Keratinocyte (primary cell): ENCODE measurements around the gene OR51V1. TPM values are rescaled to one million over a fixed set of nuclear protein-coding genes. Genes with fewer than 3 reads are reported as not detected.

Experiments used
- DNase-seq: peaks from one replicate; pipeline ENCODE4 v3.0.0-alpha.2; 2011; ENCODE audit warnings: low read depth, missing footprints, low spot score
- FAIRE-seq: peaks from 2 replicates; lab custom pipeline; 2011; peaks lifted over from hg19 to GRCh38; lab: Jason Lieb, UNC
- H2AFZ ChIP-seq: 2 replicates; pipeline ENCODE4 v1.6.0; 2012; ENCODE audit warnings: low read length, control low read depth, inconsistent platforms; ENCODE audit not compliant: control insufficient read depth
- H3K27ac ChIP-seq: 2 replicates; pipeline ENCODE4 v1.5.1; 2011; ENCODE audit warnings: low read length; ENCODE audit not compliant: control insufficient read depth, insufficient read depth
- H3K27me3 ChIP-seq: 3 replicates; pipeline ENCODE4 v1.6.0; 2011; ENCODE audit warnings: low read length; ENCODE audit not compliant: control insufficient read depth, insufficient read depth; ENCODE audit errors: extremely low read depth
- H3K36me3 ChIP-seq, 2 experiments: 2 replicates in 1 of 2; 3 replicates in 1 of 2; pipeline ENCODE4 v1.5.1; 2011; ENCODE audit warnings: low read length in 2 of 2, mild to moderate bottlenecking in 1 of 2; ENCODE audit not compliant: control insufficient read depth in 2 of 2, insufficient read depth in 2 of 2; ENCODE audit errors: extremely low read depth in 1 of 2
- H3K4me1 ChIP-seq: 3 replicates; pipeline ENCODE4 v1.5.1; 2011; ENCODE audit warnings: low read length; ENCODE audit not compliant: control insufficient read depth, insufficient read depth; ENCODE audit errors: extremely low read depth
- H3K4me2 ChIP-seq: 3 replicates; pipeline ENCODE4 v1.6.0; 2011; ENCODE audit warnings: low read depth, low read length; ENCODE audit not compliant: control insufficient read depth, insufficient read depth; ENCODE audit errors: extremely low read depth
- H3K4me3 ChIP-seq, 3 experiments: fragments of 200-600 bp in 1 of 3; sonication (generic) in 1 of 3; 2 replicates in 2 of 3; 3 replicates in 1 of 3; pipeline ENCODE4 v1.5.1; 2011 to 2016; ENCODE audit warnings: low read length in 3 of 3, mild to moderate bottlenecking in 3 of 3, control low read depth in 2 of 3, inconsistent platforms in 1 of 3, low read depth in 1 of 3, mixed read lengths in 1 of 3, mixed run types in 1 of 3, moderate library complexity in 1 of 3; ENCODE audit not compliant: control insufficient read depth in 2 of 3, insufficient read depth in 2 of 3; ENCODE audit errors: extremely low read depth in 1 of 3
- H3K79me2 ChIP-seq: 2 replicates; pipeline ENCODE4 v1.6.0; 2012; ENCODE audit warnings: low read length; ENCODE audit not compliant: control insufficient read depth, insufficient read depth
- H3K9ac ChIP-seq: 3 replicates; pipeline ENCODE4 v1.6.0; 2011; ENCODE audit warnings: low read length; ENCODE audit not compliant: control insufficient read depth, insufficient read depth; ENCODE audit errors: extremely low read depth
- H3K9me1 ChIP-seq: 3 replicates; pipeline ENCODE4 v1.6.0; 2011; ENCODE audit warnings: low read length; ENCODE audit not compliant: control insufficient read depth, insufficient read depth; ENCODE audit errors: extremely low read depth
- H3K9me3 ChIP-seq: 2 replicates; pipeline ENCODE4 v1.5.1; 2012; ENCODE audit warnings: low read depth, low read length; ENCODE audit not compliant: control insufficient read depth
- H4K20me1 ChIP-seq: 3 replicates; pipeline ENCODE4 v1.6.0; 2011; ENCODE audit warnings: low read length; ENCODE audit not compliant: control insufficient read depth, insufficient read depth; ENCODE audit errors: extremely low read depth
- EZH2 ChIP-seq: IDR thresholded peaks from one replicate; pipeline ENCODE4 v1.6.1; 2012; ENCODE audit warnings: inconsistent platforms, mild to moderate bottlenecking, low read length, moderate library complexity
- dilution Hi-C: fragments of 300-500 bp; cut with MboI; formaldehyde crosslinking; loops from one replicate; pipeline ENCODE4 v1.7.0; 2020; ENCODE audit warnings: low sequenced_read_pairs; ENCODE audit not compliant: extremely low pct_ligation_motif_present
- polyA plus RNA-seq, 5 experiments: library from polyadenylated mRNA; depleted of rRNA in 3 of 5; stranded (reverse) in 3 of 5; stranded (forward) in 1 of 5; unstranded in 1 of 5; fragments of >200 nt; gene quantifications; 1 replicate in 1 of 5; 2 replicates in 3 of 5; 3 replicates in 1 of 5; pipeline versions ENCODE4 v1.2.1 to v1.2.3, GENCODE V29; 2011 to 2012; ENCODE audit warnings: missing spikeins in 2 of 5, low read depth in 1 of 5, low replicate concordance in 1 of 5
- TF ChIP-seq, protein P1 (sequence below), 3 experiments: IDR thresholded peaks in 1 of 3; conservative IDR thresholded peaks in 1 of 3; optimal IDR thresholded peaks in 1 of 3; 2 replicates in 2 of 3; 3 replicates in 1 of 3; pipeline versions ENCODE3 to v1.5.1; 2011; ENCODE audit warnings: low read length in 3 of 3, mild to moderate bottlenecking in 3 of 3, moderate library complexity in 2 of 3, control low read depth in 1 of 3, inconsistent platforms in 1 of 3; ENCODE audit not compliant: insufficient read depth in 2 of 3; ENCODE audit errors: extremely low read depth in 1 of 3

The OR51V1 gene
- polyA plus RNA-seq, 1 donor (not counting 4 experiments of a cell fraction or from before 2014, with no cell fraction given), result not detected

GRCh38 chr11:5240056-5240455, 39.6 kb upstream of the OR51V1 start:
- no peak for FAIRE-seq
- H3K4me3 ChIP-seq, result no peak overlapping the region
- no peak overlapping the region for H3K27ac ChIP-seq
- TF ChIP-seq, protein P1, sequence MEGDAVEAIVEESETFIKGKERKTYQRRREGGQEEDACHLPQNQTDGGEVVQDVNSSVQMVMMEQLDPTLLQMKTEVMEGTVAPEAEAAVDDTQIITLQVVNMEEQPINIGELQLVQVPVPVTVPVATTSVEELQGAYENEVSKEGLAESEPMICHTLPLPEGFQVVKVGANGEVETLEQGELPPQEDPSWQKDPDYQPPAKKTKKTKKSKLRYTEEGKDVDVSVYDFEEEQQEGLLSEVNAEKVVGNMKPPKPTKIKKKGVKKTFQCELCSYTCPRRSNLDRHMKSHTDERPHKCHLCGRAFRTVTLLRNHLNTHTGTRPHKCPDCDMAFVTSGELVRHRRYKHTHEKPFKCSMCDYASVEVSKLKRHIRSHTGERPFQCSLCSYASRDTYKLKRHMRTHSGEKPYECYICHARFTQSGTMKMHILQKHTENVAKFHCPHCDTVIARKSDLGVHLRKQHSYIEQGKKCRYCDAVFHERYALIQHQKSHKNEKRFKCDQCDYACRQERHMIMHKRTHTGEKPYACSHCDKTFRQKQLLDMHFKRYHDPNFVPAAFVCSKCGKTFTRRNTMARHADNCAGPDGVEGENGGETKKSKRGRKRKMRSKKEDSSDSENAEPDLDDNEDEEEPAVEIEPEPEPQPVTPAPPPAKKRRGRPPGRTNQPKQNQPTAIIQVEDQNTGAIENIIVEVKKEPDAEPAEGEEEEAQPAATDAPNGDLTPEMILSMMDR (optimal IDR thresholded peaks at IDR 0.05 in 1 of 3, IDR thresholded peaks at IDR 0.05 in 1 of 3, conservative IDR thresholded peaks at IDR 0.05 in 1 of 3; ENCODE audit: extremely low read depth in 1 of 3, insufficient read depth in 2 of 3, low read length in 3 of 3), result no peak
- no peak for TF ChIP-seq EZH2
- no peak for DNase-seq
- H3K9me1 ChIP-seq, result no peaks in the 10 kb centered on the region
- H3K27me3 ChIP-seq, result no peaks in the 10 kb centered on the region
- H2AFZ ChIP-seq, result no peak overlapping the region
- no peaks in the 10 kb centered on the region for H3K79me2 ChIP-seq
- H3K9me3 ChIP-seq, result no peaks in the 10 kb centered on the region
- H3K4me1 ChIP-seq, result no peaks in the 10 kb centered on the region
- H4K20me1 ChIP-seq, result no peaks in the 10 kb centered on the region
- dilution Hi-C loops, result no loop called here
- H3K36me3 ChIP-seq, result no peaks in the 10 kb centered on the region
- H3K4me2 ChIP-seq, result no peak overlapping the region
- no peak overlapping the region for H3K9ac ChIP-seq

DNA sequence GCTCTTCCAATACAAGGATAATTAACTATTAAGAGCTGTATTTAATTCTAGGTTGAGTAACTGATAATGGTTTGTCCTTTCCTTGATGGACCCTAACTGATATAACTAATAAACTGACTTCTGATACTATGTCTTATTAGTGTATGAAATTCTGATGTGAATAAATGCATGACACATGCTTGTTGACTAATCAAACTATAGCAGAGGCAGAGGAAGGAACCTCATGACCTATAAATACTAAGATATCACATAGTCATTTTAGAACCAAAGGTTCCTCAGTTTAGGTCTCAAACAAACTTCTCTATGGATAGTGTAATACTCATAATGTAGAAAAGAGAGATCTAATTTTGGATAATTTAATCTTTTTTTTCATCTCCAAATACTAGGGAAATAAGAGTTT, 38.6 kb upstream of the OR51V1 start:
- DNase-seq (no peak), FAIRE-seq (no peak)
- Histone ChIP-seq H3K9ac (no peak overlapping the region), H3K9me3 (no peaks in the 10 kb centered on the region), H3K4me3 (no peak overlapping the region), H2AFZ (no peak overlapping the region), H3K36me3 (no peaks in the 10 kb centered on the region), H3K9me1 (no peaks in the 10 kb centered on the region), H3K79me2 (no peaks in the 10 kb centered on the region), H3K4me1 (no peaks in the 10 kb centered on the region), H3K4me2 (no peak overlapping the region), H3K27ac (no peak overlapping the region), H4K20me1 (no peaks in the 10 kb centered on the region), H3K27me3 (no peaks in the 10 kb centered on the region)
- dilution Hi-C loops, result no loop called here
- TF ChIP-seq, protein P1 (optimal IDR thresholded peaks at IDR 0.05 in 1 of 3, IDR thresholded peaks at IDR 0.05 in 1 of 3, conservative IDR thresholded peaks at IDR 0.05 in 1 of 3; ENCODE audit: extremely low read depth in 1 of 3, insufficient read depth in 2 of 3, low read length in 3 of 3), result no peak
- no peak for TF ChIP-seq EZH2
